ENCODE measurements around the gene C9orf43.
"Not testable (repeated sequence)": the region's sequence is repeated elsewhere in the genome, so short reads cannot be mapped to it uniquely, and the experiment has no call there.

The C9orf43 gene

GRCh38 chr9:113381909-113382411 is 28.6 kb upstream of the C9orf43 start:
- DNase-seq: no peak

GRCh38 chr9:113386571-113387393 is 23.8 kb upstream of the C9orf43 start:
- no peak for DNase-seq

DNA sequence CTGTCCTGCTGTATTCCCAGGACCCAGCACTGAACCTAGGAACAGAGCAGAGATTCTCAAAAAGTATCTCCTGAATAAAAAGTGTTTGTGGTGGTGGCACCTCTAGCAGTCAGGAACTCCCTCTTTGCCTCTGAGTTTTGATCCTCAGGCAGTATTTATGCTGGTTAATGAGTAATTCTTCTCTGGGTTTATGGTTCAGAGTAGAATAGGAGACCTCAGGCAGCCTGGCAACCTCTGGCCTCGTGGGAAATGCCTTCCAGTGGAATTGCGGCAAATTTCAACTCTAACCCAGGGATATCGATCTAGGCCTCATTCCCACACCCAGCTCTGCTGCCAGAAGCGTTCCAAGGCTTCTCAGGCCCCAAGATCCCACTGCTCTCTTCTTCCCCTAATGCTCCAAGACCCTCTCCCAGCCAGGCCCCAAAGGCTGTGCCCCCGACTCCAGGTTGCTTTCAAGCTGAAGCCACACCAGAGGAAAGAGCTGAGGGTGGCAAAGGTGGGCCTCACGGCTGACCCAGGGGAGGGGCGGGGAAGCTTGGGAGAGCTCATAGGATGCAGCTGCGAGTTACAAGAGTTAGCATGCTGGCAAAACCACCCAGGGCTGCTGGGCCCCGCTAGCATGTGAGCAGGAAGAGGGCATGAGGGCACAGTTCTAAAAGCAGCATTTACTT is 22.9 kb upstream of the C9orf43 start:
- DNase-seq: no peak

- DNase-seq: no peak
These were observed 21.7 kb upstream of the C9orf43 start for GRCh38 chr9:113388833-113389232.

DNA sequence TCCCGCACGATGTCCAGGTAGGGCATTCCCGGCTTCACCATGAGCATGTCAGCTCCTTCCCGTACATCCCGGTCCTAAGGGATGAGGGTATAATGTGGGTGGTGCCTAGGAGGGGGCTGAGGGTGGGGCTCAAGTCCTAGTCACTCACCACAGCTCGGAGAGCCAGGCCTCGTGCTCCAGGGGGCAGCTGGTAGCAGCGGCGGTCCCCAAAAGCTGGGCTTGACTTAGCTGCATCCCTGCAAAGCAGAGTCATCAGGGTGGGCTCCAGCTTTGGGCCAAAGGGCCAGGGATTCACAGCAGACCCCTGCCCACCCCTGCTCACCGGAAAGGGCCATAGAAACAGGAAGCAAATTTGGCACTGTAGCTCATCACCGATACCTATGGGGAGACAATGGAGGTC is 21.1 kb upstream of the C9orf43 start:
- DNase-seq: no peak

DNA sequence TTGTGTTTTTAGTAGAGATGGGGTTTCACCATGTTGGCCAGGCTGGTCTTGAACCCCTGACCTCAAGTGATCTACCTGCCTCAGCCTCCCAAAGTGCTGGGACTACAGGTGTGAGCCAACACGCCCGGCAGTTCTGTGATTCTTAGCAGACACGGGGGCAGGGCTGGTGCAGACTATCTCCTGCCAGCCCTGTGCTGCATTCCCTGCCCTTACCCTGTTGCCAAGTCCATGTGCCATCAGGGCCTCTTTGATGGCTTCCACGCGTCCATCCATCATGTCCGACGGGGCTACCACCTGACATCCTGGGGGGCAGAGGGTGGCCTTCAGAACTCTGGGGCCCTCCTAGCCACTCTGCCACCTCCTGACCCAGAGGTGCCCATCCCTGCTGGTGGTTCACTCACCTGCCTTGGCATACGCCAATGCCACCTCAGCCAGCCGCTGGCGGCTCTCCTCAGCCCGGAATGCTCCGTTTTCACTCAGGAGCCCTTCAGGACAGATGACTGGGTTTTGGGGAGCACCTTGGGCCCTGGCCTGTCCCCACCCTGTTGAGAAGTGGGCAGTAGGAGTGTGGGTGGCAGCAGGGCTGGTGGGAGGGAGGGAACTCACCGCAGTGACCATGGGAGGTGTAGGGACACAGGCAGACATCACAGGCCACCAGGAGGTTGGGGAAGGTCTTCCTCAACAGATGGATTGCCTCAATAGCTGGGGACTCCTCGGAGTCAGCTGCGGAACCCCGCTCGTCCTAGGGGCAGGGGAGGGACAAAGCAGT is 20.2 kb upstream of the C9orf43 start:
- DNase-seq: no peak

- DNase-seq: no peak
These were observed 18.6 kb upstream of the C9orf43 start for GRCh38 chr9:113391917-113392316.

DNA sequence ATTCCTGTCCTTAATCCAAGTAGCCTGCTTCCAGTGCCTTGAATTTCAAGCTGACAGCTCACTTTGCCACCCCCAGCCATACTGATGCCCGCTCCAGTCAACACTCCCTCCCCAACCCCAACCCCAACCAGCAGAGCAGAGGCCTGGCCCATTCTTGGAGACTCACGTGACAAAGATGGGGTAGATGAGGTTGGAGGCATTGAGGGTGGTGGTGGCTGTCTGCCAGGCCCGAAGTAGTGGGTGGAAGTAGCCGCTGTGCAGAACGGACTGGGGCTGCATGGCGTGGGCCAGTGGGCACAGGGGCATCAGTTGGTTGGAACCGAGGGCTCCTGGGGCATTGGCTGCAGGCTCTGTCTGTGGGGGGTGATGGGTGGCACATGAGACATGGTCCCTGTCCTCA is 17.3 kb upstream of the C9orf43 start:
- DNase-seq: no peak

GRCh38 chr9:113395000-113395861 is 15.3 kb upstream of the C9orf43 start:
- DNase-seq: no peak

GRCh38 chr9:113397203-113397631 is 13.3 kb upstream of the C9orf43 start:
- DNase-seq: no peak

DNA sequence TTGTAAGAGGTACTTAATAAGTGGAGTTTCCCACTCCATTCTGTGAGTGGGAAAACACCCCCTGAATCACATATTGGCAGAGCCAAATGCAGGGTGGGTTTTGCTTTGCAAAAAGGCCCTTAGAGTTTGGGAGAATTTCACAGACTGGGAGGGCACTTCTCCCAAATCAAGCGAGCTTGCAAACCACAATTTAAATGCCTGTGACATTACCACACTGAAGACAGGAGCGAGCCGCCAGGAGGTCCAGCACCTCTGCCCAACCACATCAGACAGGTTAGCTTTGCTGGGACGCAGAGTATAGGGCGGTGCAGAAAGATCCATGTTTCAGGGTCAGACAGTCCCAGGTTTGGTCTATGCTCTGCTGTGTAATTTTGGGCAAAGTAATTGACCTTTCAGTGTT is 11.8 kb upstream of the C9orf43 start:
- no peak for DNase-seq

DNA sequence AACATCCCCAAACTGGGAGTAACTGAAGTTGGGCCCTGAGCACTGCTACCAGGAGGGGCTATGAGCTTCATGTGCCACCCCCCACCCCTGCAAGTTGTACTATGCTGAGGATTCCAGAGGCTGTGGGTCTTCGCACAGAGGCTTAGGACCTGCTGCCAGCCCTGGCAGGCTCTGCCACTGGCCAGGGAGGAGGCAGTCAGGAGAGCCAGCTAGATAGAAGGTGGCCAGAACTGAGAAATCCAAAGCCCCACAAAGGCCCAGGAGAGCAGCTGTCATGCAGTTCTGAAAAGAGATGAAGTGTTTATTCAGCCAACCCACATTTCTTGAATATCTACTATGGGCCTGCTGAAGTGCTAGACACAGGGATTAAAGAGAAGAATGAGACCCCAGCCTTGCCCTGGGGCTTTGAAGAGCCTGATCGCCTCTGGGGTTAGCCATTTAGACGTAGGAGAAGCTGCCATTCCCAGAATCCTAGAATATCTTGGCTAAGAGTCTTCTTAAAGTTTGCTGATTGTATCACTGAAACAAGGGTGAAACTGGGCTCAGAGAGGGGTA is 10.8 kb upstream of the C9orf43 start:
- no peak for DNase-seq

- peak; percentile 84 for DNase-seq
These were observed 9.3 kb upstream of the C9orf43 start, which contains the start of gene ALAD for GRCh38 chr9:113401027-113401792. TSS of gene ALAD (minus strand) at chr9:113401284. CDS start at chr9:113393559, 7,725 bp downstream.

DNA sequence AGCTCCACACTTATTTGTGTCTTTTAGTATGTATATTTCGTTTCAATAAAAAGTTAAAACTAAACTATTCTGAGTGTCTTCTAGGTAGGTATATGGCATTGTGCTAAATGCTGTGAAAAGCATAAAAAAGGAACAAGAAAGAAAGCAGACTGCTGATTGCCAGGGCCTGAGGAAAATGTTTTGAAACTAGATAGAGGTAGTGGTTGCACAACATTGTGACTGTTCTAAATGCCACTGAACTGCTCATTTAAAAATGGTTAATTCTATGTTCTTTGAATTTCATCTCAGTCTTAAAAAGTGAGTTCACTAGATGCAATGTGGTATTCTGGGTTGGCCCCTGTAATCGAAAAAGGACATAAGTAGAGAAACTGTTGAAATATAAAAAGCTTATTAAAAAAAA is 6.9 kb upstream of the C9orf43 start:
- no peak for DNase-seq

DNA sequence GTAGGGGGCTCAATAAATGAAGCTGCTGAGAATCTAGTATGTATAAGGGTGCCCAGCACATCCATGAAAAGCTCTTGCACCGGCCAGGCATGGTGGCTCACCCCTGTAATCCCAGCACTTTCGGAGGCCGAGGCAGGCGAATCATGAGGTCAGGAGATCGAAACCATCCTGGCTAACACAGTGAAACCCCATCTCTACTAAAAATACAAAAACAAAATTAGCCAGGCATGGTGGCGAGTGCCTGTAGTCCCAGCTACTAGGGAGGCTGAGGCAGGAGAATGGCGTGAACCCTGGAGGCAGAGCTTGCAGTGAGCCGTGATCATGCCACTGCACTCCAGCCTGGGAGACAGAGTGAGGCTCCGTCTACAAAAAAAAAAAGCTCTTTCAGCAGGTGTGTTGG is 4.2 kb upstream of the C9orf43 start:
- DNase-seq: not testable (repeated sequence)

- not testable (repeated sequence) for DNase-seq
These were observed 3.6 kb upstream of the C9orf43 start for GRCh38 chr9:113406873-113407511.

- DNase-seq: no peak
These were observed 1.1 kb upstream of the C9orf43 start for GRCh38 chr9:113409481-113409880.

DNA sequence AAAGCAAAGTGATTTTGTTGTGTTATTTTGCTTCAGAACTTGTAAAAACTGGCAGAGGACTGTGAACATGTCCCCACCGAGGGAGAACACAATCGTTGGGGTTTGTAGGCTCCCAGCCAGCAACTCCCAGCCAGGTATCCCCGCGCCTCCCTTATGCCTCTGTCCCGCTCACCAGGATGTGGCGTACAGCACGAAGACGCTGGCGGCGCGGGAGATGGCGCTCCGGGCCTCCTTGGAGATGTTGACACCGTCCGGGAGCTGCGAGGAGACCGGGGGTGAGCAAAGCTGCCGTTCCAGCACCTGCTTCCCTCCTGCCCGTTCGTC is 702 bp upstream of the C9orf43 start:
- no peak for DNase-seq

- no peak for DNase-seq
These were observed 5.7 kb downstream of the C9orf43 start for GRCh38 chr9:113416149-113416721.

DNA sequence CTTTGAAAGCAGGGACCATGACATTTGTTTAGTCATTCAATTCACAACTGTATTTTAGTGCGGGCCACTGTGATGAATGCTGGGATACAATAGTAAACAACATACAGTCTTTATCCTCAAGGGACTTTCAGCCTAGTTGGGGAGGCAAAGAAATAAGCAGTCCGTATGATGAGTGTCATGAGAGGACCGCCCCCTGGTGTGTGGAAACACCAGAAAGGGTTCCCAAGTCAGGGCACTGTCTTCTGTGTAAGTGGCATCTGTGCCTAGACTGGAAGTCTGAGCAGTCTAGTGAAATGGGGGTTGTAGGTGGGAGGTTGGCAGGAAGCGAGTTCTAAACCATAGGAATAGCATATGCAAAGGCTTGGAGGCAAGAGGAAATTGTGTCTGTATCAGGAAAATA is 6.8 kb downstream of the C9orf43 start:
- DNase-seq: no peak

Data from GOT3 (cell line).